ENCODE measurements around the gene PPP1R14B.

The PPP1R14B gene

DNA sequence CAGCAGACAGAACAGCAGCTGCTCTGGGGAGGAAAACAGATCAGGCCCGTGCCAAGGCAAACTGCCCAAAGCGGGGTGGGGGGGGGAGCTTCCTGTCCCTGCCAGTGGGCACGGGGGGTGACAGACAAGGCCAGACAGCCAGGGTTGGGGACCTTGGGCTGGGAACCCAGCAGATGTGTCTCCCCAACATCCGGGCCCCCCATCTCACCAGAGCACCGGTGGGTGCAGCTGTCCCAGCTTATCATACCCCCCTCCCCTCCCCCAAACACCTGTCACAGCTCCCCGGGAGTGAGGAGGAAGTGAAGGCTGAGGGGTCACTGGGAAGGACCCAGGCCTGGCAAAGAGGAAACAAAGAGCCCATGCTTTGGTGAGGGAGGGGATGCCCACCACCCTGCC, 1.3 kb downstream of the PPP1R14B start:
- DNase-seq = no peak

DNA sequence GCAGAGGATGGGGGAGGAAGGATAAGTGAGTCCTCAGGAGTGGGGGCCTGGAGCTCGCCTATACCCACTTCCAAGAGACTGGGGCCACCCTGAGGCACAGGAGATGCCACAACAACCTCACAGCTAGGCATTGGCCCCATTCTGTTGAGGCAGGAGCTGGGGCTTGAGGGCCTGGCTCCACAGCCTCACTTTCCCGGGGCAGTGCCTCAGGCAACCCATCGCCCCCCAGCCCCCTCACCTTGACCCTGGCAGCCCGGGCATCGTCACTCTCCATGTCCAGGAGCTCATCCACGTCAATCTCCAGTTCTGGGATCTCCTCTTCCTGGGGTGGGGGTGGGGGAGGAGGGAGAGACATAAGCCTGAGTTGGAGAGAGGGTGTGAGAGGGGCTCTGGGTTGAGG, 1.8 kb downstream of the PPP1R14B start:
- no peak for DNase-seq

DNA sequence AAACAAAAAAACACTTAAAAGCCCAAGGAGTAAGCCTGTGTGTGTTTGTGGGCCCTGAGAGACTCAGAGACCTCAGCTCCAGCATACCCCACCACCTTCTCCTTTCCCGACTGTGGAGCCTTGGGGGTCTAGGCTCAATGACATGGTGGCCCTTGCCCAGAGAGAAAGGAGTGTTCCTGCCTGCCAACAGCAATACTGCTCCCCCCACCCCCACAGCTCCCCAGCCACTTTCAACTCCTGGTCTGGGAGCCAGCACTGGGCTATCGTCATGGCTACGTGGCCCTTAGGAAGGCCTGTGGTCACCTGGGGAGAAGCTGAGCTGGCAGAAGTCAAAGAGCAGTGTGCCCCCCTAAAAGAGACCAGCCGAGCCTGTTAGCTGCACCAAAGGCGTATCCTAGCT, 2.6 kb downstream of the PPP1R14B start:
- DNase-seq = no peak

DNA sequence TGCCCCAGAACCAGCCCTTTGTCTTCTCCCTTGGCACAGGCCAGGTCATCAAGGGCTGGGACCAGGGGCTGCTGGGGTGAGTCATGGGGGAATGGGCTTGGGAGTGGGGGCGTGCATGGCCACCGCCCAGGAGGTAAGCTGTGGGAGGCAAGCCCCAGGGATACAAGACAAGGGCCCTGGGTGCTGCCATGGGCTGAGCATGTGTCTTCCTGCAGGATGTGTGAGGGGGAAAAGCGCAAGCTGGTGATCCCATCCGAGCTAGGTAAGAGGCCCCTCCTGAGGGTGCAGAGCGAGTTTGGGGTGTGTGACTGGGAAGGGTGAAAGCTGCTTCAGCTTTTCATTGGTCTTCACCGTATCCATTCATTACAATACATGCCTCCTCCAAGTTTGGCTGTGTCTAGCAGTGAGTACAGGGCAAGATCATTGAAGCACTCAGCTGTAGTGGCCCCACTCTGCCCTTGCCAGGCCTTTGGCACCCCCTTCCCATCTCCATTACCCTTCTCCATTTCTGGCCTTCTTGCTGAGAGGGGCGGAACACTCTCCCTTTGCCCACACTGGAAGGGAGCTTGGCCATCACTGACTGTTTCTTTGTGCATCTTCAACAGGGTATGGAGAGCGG, 3.4 kb downstream of the PPP1R14B start:
- DNase-seq = no peak

DNA sequence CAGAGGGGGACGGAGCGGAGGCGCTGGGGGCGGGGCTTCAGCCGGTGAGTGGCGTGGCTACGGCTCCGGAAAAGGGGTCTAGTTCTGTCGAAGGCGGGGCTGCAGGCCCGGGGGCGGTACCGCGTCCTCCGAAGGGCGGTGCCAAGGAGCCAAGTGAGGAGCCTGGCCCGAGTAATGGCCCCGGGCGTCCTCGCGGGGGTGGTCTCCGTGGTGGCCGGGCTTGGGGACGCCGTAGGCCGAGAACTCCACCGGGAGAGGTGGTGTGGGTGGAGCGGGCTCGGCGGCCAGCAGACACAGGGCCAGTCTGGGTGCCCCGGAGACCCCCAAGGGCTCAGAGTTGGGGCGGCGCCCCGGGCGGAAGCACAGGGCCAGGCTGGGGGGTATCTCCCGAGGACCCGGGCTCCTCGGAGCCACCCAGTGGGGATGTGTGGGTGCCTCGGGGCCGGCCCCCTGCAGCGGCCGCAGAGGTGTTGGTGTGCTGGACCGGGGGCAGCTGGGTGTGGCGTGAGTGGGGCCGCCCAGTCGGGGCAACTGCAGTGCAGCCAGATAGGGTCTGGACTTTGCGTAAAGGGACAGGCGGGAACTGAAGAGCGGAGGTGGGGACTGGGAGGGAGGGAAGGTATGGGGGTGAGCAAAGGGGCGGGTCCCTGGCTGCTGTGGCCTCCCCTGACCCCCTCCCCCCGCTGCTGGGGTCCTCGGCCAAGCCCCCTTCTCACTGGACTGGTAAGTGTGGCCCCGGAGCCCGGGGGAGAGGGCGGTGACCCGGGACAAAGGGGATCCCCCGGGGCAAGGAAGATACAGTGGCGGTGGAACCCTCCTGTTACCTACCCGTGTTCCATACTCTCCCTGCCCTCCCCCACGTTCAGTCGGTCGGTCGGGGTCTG, 5.0 kb downstream of the PPP1R14B start:
- peak; percentile 25 for DNase-seq

DNA sequence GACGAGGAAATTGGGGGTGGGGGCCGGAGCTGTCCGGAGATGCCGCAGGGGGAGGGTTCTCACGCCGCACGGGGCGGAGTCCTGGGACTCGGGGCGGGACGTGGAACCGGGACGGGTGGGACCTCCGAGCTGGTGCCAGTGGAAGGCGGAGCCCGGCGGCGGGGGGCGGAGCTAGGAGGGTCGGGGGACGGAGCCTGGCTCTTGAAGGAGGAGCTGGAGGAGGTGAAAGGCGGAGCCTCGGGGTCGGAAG, 5.6 kb downstream of the PPP1R14B start:
- peak; percentile 100 for DNase-seq

DNA sequence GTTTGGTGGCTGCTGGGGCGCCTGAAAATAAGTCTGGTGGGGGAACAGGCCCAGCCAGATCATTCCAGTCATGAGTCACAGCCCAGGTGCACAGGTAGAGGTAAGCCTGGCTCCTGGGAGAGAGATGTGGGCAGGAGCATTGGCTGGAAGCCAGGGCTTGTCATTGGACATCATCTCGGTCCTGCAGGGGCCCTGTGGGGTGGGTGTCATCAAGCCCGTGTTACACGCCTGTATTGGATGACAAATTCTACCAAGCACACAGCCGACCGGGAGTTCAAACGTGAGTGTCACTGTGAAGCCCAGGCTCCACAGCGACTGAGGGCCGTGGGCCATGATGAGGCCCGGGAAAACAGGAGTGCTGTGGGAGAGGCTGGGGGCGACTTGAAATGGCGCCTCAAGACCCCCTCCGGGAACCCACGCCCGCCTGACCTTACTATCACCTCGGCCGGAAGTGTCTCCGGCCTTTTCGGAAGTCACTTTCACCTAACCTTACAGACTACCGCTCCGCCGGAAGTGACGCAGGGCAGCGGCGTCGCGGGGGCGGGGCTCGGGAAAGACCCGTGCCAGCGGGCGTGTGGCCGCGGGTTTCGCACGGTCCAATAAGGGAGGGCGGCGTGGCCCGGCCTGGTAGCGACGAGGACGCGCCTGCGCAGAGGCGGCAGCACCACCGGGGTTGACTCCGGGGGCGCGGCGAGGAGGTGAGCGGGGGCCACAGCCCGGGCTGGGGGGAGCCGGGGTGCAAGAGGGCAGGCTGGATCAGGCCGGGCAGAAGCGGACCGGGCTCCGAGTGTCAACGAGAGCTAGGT, 6.1 kb downstream of the PPP1R14B start, which contains the start of gene FKBP2:
TSS of gene FKBP2 (plus strand) at position 661 of the 806 bp plus-strand sequence. CDS start 1,293 bp downstream, outside the sequence.
- peak; percentile 99 for DNase-seq

DNA sequence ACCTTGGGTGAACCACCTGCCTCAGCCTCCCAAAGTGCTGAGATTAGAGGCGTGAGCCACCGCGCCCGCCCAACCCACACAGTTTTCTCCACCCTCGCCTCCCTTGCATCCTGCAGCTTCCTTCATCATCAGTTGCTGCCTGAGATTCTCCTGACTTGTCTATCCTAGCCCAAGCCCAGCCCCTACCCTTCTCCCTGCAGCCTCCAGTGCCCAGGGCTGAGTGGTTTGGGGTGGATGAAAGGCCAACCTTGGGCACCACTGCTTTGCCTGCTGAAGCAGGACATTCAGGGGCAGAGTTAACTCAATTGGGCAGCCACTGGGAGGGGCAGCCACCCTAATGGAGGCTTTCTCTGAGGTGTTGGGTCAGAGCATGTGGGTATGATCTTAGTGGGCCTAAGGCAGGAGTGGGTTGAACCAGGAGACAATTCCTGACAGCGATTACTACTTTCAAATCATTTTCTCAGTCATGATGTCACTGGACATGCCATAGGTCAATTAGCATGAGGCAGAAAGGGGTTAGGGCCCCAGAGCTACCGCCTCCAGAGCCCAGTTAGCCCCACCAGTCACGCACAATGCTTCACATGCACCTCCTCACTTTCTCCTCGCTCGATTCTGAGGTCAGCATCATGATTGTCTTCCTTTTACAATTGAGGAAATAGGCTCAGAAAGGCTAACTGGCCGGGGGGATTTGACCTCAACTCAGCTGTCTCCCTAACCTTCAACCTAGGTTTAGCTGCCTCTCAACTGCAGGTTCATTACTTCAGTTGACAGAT, 6.9 kb downstream of the PPP1R14B start:
- DNase-seq = peak; percentile 98

DNA sequence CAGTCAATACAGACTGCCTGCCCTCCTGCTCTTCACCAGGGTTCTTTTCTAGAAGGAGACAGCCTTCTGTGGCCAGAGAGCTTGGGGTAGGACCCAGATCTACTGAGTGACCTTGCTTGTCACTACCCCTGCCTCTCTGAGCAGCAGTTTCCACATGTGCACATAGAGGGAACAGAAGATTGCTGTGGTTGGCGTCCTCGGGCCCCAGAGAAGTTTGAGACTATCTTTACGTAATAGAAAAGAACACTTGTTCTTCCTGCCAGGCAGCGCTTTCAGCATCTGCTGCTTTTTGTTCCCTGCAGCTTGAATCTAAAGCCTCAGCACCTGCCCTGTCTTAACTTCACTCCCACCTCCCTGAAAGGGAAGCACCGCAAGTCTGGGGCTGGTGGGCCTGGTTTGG, 7.7 kb downstream of the PPP1R14B start:
- peak; percentile 68 for DNase-seq

DNA sequence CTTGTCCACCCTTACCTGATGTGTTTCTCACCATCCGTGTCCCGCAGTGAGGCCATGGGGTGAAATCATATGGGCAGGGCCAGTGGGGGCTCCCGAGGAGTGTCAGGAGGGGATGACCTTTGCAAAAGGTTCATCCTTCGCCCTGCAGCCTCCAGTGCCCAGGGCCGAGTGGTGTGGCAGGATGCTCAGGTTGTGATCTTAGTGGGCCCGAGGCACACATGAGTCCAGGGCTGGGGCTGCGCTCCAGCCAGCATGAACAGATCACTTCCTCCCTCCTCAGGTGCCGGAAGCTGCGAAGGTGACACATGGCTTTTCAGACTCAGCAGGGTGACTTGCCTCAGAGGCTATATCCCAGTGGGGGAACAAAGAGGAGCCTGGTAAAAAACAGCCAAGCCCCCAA, 8.7 kb downstream of the PPP1R14B start:
- no peak for DNase-seq

DNA sequence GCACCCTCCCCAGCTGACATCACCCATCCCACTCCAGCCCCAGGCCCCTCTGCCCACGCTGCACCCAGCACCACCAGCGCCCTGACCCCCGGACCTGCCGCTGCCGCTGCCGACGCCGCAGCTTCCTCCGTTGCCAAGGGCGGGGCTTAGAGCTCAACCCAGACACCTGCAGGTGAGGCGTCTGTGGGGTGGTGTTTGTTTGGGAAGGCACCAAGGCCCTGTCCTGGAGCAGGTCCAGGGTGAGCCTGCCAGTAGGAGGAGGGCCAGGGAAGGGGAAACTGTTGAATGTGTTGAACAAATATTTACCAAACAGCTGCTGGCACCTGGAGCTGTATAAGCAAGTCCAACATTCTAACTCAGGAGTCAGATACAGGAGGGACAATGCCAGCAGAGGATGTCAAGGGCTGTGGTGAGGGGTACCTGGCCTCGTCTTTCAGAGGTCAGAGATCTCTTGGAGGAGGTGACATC, 9.2 kb downstream of the PPP1R14B start:
- no peak for DNase-seq

DNA sequence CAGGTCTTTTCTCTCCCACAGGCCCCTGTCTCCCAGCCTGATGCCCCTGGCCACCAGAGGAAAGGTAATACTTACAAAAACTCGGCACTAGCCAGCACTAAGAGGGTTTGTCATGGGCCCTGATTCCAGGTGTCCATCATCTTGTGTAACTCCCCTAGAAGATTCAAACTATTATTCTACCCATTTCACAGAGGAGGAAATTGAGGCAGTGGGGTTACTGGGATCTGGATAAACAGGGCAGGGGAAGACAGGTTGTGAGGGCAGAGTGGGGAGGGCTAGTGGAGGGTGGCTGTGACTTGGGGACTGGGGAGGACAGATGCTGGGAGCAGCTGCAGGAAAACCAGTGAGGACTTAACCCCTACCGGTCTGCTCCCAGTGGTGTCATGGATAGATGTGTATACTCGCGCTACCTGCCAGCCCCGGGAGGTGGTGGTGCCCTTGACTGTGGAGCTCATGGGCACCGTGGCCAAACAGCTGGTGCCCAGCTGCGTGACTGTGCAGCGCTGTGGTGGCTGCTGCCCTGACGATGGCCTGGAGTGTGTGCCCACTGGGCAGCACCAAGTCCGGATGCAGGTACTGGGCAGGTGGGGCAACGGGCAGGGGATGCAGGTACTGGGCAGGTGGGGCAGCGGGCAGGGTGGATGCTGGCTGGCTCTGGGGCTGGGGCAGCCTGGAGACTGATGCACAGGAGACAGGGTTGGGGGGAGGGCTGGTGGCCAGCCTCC, 11.1 kb downstream of the PPP1R14B start:
- no peak for DNase-seq

DNA sequence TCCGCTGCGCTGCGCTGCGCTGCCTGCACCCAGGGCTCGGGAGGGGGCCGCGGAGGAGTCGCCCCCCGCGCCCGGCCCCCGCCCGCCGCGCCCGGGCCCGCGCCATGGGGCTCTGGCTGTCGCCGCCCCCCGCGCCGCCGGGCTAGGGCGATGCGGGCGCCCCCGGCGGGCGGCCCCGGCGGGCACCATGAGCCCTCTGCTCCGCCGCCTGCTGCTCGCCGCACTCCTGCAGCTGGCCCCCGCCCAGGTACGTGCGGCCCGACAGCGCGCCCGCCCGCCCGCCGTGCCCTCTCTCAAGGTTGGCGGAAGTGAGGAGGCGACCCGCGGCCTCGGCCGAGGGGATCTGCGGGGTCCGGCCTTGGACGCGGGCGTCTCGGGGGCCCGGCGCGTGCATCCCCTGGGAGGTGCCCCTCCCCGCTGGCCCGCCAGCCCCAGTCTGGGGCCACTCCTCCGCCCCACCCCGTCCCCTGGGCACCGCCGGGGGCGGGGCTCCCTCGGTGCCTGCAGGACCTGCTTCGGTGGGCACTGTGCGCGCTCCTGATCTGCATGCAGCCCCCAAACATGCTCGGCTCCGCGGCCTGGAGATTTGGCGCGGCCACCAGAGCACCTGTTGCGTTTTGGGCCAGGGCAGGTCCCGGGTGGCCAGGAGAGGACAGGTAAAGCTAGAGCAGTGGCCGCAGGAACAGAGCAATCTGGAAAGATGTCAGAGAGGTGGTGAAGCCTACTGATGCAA, 11.9 kb downstream of the PPP1R14B start:
- DNase-seq = no peak

DNA sequence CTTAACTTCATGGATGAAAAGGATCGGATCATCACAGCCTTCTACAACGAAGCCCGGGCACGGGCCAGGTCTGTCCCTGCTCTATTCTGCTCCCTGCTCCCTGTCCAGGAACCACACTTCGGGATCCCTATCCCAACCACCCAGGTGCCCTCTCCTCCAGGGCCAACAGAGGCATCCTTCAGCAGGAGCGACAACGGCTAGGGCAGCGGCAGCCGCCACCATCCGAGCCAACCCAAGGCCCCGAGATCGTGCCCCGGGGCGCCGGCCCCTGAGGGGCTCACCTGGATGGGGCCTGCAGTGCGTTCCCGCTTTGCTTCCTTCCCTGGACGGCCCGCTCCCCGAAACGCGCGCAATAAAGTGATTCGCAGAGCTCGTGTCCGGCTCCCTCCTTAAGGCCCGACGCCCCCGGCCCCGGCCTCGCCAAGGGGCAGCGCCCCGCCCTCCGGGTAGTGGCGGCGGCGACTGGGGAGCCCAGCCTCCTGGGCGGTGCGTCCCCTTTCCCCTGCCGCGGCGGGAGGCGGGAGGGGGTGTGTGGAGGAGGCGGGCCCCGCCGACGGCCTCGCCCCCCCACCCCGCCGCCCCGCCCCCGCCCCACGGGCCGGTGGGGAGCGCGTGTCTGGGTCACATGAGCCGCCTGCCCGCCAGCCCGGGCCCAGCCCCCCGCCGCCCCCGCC, 12.7 kb downstream of the PPP1R14B start, which contains the start of gene VEGFB:
TSS of gene VEGFB (plus strand) at position 672 of the 674 bp plus-strand sequence. CDS start 250 bp downstream, outside the sequence.
- peak; percentile 25 for DNase-seq

DNA sequence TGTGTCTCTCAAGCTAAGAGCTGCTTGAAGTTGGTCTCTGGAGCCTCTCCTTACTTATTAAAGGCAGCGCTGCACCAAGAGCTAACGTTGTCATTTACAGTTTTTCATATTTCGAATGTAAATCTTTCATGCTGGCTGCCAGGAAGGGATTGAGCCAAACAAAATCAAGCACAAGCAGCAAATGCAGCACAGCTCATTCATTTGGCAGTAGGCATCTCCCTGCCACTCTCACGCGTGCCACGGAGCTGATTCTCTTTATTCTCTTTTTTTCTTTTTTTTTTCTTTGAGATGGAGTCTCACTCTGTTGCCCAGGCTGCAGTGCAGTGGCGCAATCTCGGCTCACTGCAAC, 13.8 kb downstream of the PPP1R14B start:
- DNase-seq = no peak

DNA sequence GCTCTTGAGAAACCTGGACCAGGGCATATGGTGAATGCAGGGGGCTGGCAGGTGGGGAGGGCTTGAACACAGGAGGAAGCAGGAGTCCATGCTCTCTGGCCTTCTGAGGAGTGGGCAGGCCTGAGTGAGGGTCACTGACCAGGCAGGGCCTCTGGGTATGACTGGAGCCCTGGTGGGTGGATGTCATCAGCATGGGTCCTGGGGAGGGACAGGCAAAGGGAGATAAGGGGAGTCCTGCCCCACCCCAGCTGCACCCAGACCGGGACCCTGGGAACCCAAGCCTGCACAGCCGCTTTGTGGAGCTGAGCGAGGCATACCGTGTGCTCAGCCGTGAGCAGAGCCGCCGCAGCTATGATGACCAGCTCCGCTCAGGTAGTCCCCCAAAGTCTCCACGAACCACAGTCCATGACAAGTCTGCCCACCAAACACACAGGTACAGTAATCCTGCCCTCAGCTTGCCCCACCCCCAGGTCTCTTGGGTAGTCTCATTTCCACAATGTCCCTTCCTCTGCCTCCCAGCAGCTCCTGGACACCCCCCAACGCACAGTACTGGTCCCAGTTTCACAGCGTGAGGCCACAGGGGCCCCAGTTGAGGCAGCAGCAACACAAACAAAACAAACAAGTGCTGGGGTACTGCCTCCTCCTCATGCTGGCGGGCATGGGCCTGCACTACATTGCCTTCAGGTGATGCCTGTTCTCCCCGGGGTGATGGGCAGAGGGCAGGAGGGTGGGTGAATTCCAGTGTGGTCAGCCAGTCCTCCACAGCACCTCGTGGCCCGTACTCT, 14.4 kb downstream of the PPP1R14B start:
- DNase-seq = no peak

DNA sequence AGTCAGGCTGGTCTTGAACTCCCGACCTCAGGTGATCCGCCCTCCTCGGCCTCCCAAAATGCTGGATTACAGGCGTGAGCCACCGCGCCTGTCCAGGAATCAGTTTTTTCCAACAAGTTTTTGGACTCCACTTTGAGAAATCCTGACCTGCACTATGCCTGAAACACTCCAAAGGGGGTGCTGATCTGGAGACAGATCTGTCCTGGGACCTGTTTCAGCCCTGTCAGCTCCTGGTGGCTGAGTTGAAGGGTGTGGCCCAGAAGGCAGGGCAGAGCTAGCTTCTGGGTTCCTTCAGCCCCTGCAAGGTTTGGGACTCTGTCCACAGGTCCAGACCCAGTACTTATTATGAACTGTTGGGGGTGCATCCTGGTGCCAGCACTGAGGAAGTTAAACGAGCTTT, 15.2 kb downstream of the PPP1R14B start:
- DNase-seq = no peak

DNA sequence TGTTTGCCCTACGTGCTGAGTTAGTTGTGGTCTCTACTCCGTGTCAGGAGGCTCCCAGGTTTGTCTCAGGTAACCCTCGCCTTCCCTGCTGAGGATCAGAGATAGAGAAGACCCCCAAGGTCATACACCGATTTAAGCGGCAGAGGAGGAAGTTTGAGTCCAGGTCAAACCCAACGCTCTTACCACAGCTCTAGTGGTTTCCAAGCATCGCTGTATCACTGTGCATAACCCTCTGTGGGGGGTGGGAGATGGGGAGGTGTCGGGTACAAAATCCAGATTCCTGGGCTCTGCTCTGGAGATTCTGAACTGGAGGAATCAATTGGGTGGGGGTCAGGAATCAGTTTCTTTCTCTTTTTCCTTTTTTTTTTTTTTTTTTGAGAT, 15.8 kb downstream of the PPP1R14B start:
- no peak for DNase-seq

DNA sequence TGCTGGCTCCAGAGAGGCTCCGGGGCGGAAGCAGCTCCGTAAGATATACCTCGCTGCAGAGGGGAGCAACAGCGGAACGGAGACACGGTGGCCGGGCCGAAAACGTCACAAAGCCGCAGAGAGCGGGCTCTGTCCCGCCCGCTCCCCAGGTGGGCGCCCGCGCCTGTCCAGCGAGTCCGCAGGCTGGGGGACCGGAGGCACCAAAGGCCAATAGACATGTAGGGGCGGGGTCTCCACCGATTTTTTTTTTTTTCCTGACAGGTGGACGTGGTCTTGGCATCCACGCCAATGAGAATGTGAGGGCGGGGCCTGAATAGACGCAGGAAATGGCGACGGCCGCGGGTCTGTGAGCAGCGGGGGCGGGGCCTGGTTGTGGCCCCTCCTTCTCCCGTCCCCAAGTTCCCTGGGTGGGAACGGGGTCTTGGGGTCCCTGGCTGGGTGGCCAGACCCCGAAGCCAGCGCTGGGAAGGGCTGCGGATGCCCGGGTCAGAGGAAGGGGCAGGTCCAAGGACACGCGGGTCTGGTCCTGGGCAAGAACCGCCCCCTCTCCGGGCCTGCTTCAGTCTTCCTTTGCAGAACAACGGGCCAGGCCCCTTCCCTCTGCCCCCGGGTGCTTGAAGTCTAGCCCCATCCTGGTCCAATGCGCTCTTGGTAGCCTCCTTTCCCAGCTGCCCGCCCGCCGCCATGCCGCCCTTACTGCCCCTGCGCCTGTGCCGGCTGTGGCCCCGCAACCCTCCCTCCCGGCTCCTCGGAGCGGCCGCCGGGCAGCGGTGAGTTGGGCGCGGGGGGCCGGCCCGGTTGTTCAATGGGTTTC, 16.4 kb downstream of the PPP1R14B start, which contains the start of gene DNAJC4:
TSS of gene DNAJC4 (plus strand) at position 378 of the 814 bp plus-strand sequence. CDS start at position 685, 307 bp downstream.
- DNase-seq = peak; percentile 80
